Measurements from ENCODE around the gene FCHO2.

FCHO2 gene

GRCh38 chr5:73030995-73031394 is 75.2 kb downstream of the FCHO2 start:
- Histone ChIP-seq H3K27me3 (ENCODE audit: insufficient read depth, low read length, poor library complexity, severe bottlenecking) (no peaks in the 10 kb centered on the region), H3K79me2 (ENCODE audit: insufficient read depth, low read length) (no peaks in the 10 kb centered on the region), H4K20me1 (ENCODE audit: insufficient read depth, low read length, poor library complexity, severe bottlenecking) (no peaks in the 10 kb centered on the region), H2AFZ (ENCODE audit: low read length) (no peak overlapping the region), H3F3A (ENCODE audit: low read depth) (no peaks in the 10 kb centered on the region), H3K4me1 (ENCODE audit: insufficient read depth, low read length, poor library complexity, severe bottlenecking) (no peaks in the 10 kb centered on the region), H3K36me3 (ENCODE audit: insufficient read depth, low read length) (no peaks in the 10 kb centered on the region), H3K4me2 (ENCODE audit: low read depth, low read length, poor library complexity, severe bottlenecking) (no peak overlapping the region), H3K9ac (ENCODE audit: low read depth, low read length, poor library complexity, severe bottlenecking) (no peak overlapping the region), H3K4me3 (ENCODE audit: low read length, poor library complexity, severe bottlenecking) (no peak overlapping the region), H3K9me3 (ENCODE audit: insufficient read depth, low read depth, low read length) (no peaks in the 10 kb centered on the region), H3K9me2 (replicated peaks; ENCODE audit: low read depth, low read length) (no peaks in the 10 kb centered on the region)
- TF ChIP-seq, protein P1, sequence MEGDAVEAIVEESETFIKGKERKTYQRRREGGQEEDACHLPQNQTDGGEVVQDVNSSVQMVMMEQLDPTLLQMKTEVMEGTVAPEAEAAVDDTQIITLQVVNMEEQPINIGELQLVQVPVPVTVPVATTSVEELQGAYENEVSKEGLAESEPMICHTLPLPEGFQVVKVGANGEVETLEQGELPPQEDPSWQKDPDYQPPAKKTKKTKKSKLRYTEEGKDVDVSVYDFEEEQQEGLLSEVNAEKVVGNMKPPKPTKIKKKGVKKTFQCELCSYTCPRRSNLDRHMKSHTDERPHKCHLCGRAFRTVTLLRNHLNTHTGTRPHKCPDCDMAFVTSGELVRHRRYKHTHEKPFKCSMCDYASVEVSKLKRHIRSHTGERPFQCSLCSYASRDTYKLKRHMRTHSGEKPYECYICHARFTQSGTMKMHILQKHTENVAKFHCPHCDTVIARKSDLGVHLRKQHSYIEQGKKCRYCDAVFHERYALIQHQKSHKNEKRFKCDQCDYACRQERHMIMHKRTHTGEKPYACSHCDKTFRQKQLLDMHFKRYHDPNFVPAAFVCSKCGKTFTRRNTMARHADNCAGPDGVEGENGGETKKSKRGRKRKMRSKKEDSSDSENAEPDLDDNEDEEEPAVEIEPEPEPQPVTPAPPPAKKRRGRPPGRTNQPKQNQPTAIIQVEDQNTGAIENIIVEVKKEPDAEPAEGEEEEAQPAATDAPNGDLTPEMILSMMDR (conservative IDR thresholded peaks at IDR 0.05; ENCODE audit: low read length) = no peak
- no peak for TF ChIP-seq EZH2phosphoT487 (IDR thresholded peaks at IDR 0.05; ENCODE audit: borderline replicate concordance)

DNA sequence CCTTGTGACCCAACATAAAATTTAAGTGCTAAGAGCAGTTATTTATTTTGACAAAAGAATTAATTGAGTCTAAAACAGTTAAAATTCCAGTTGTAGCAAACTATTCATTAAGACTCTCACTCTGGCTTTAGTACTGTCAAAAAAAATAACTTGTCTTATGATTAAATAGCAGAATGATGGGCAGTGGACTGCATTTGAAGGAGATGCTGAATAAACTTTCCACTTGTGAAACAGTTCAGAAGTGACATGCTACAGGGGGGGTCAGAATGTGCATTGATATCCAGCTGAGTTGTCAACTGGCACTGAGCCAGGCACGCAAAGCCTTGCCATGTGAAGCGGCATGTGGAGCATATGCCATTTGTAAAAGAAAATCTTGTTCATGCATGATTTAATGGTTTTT is 76.0 kb downstream of the FCHO2 start:
- H3K4me1 ChIP-seq (ENCODE audit: insufficient read depth, low read length, poor library complexity, severe bottlenecking) = no peaks in the 10 kb centered on the region
- no peaks in the 10 kb centered on the region for H3K9me2 ChIP-seq (replicated peaks; ENCODE audit: low read depth, low read length)
- TF ChIP-seq, protein P1 (conservative IDR thresholded peaks at IDR 0.05; ENCODE audit: low read length) = no peak
- TF ChIP-seq EZH2phosphoT487 (IDR thresholded peaks at IDR 0.05; ENCODE audit: borderline replicate concordance) = no peak
- H3K4me2 ChIP-seq (ENCODE audit: low read depth, low read length, poor library complexity, severe bottlenecking) = no peak overlapping the region
- no peaks in the 10 kb centered on the region for H3K79me2 ChIP-seq (ENCODE audit: insufficient read depth, low read length)
- no peaks in the 10 kb centered on the region for H3K36me3 ChIP-seq (ENCODE audit: insufficient read depth, low read length)
- H3F3A ChIP-seq (ENCODE audit: low read depth) = no peaks in the 10 kb centered on the region
- H4K20me1 ChIP-seq (ENCODE audit: insufficient read depth, low read length, poor library complexity, severe bottlenecking) = no peaks in the 10 kb centered on the region
- no peak overlapping the region for H3K9ac ChIP-seq (ENCODE audit: low read depth, low read length, poor library complexity, severe bottlenecking)
- H2AFZ ChIP-seq (ENCODE audit: low read length) = no peak overlapping the region
- H3K9me3 ChIP-seq (ENCODE audit: insufficient read depth, low read depth, low read length) = no peaks in the 10 kb centered on the region
- no peaks in the 10 kb centered on the region for H3K27me3 ChIP-seq (ENCODE audit: insufficient read depth, low read length, poor library complexity, severe bottlenecking)
- no peak overlapping the region for H3K4me3 ChIP-seq (ENCODE audit: low read length, poor library complexity, severe bottlenecking)

- Histone ChIP-seq H3F3A (ENCODE audit: low read depth) (no peaks in the 10 kb centered on the region), H4K20me1 (ENCODE audit: insufficient read depth, low read length, poor library complexity, severe bottlenecking) (no peaks in the 10 kb centered on the region), H3K4me2 (ENCODE audit: low read depth, low read length, poor library complexity, severe bottlenecking) (no peak overlapping the region), H3K36me3 (ENCODE audit: insufficient read depth, low read length) (no peaks in the 10 kb centered on the region), H3K9me3 (ENCODE audit: insufficient read depth, low read depth, low read length) (no peaks in the 10 kb centered on the region), H3K9me2 (replicated peaks; ENCODE audit: low read depth, low read length) (no peaks in the 10 kb centered on the region), H3K4me3 (ENCODE audit: low read length, poor library complexity, severe bottlenecking) (no peak overlapping the region), H3K9ac (ENCODE audit: low read depth, low read length, poor library complexity, severe bottlenecking) (no peak overlapping the region), H3K4me1 (ENCODE audit: insufficient read depth, low read length, poor library complexity, severe bottlenecking) (no peaks in the 10 kb centered on the region), H3K27me3 (ENCODE audit: insufficient read depth, low read length, poor library complexity, severe bottlenecking) (no peaks in the 10 kb centered on the region), H2AFZ (ENCODE audit: low read length) (no peak overlapping the region), H3K79me2 (ENCODE audit: insufficient read depth, low read length) (no peaks in the 10 kb centered on the region)
- TF ChIP-seq, protein P1 (conservative IDR thresholded peaks at IDR 0.05; ENCODE audit: low read length) = no peak
- no peak for TF ChIP-seq EZH2phosphoT487 (IDR thresholded peaks at IDR 0.05; ENCODE audit: borderline replicate concordance)
Observed at GRCh38 chr5:73032635-73033034, 76.8 kb downstream of the FCHO2 start.

Measured in Loucy (cell line).